GM18507 (cell line): ENCODE measurements around the gene BAG3.
"Not testable (repeated sequence)": the region's sequence is repeated elsewhere in the genome, so short reads cannot be mapped to it uniquely, and the experiment has no call there.

Source experiments
- DNase-seq: peaks from one replicate; pipeline ENCODE4 v3.0.0; 2011; ENCODE audit warnings: low read depth; ENCODE audit not compliant: insufficient read length; ENCODE audit errors: extremely low spot score
- FAIRE-seq: peaks from 2 replicates; lab custom pipeline; 2011; peaks lifted over from hg19 to GRCh38; lab: Jason Lieb, UNC

Gene BAG3

DNA sequence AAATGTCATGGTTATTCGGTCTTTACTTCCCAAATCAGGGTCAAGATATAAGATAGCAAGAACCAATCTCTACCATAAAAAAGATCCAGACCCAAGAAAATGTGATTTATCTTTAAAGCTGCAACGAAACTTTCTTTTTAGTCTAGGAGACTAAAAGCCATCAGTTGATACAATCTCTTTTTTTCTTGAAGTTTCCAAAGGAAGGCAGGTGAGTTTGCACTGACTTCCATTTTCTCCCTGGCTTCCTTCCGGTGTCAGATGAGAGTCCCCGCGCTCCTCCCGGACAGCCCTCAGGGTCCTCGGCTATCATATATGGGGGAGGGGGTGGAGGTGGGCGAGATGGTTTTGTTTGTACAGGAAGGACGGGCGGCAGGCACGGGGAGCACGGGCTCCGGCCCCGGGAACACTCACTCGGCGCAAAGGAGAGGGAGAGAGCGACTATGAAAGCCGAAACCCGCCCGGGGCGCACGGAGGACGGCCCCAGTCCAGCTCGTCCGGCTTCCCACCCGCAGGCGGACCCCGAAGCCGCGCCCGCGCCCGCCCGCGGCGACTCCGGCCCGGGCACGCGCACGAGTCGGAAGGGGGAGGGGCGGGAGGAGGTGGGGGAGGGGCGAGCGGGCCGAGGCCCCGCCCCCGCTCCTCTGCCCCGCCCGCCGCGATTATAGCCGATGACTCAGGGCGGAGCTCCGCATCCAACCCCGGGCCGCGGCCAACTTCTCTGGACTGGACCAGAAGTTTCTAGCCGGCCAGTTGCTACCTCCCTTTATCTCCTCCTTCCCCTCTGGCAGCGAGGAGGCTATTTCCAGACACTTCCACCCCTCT lies at the start of gene BAG3:
Gene BAG3 (plus strand): TSS at position 689 of the 822 bp plus-strand sequence. CDS start 296 bp downstream, outside the sequence.
- FAIRE-seq (peak; percentile 62), DNase-seq (peak; percentile 62)

DNA sequence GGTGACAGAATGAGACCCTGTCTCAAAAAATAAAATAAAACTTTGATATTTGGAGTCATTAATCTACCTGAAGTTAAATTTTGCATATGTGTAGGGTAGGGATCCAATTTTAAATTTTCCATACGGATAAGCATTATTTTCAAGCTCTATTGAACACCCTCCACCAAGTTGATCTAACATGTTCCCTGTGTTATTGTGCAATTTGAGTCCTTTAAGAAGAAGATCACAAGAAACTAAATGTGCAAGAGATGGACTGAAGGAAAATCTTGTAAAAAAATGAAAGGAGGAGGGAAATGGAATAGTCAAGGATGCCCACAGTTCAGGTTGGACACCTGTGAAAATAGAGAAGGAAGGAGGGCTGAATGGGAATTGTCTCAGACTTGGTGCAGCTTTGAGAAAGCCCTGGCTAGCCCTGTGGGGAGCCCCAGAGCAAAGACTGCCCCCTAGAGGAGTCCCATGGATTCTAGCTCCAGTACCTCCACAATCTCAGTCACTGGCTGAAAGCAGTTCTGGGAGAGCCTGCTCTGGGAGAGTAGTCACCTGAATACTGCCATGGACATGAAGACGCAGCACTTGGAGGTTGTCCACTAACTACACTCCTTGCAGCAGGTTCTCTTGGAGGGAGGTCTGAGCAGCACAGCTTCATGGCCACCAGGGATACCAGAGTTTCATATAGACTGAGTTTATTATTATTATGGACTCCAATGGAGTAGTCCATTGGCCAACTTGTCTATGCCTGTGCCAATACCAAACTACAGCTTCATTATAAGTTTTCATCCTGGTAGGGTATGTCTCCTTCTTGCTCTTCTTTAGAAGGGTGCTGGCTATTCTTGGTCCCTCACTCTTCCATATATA lies 48.7 kb upstream of the BAG3 start:
- FAIRE-seq: peak; percentile 12
- DNase-seq: no peak

DNA sequence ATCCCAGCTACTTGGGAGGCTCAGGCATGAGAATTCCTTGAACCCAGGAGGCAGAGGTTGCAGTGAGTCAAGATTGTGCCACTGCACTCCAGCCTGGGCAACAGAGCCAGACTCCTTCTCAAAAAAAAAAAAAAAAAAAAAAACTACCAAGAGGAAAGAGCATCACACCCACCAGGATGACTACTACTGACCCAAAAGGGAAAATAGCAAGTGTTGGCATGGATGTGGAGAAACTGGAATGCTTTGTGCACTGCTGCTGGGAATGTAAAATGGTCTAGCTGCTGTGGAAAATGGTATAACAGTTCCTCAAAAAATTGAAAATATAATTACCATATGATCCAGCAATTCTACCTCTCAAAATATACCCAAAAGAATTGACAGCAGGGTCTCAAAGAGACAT lies 46.7 kb upstream of the BAG3 start:
- no peak for FAIRE-seq
- no peak for DNase-seq

DNA sequence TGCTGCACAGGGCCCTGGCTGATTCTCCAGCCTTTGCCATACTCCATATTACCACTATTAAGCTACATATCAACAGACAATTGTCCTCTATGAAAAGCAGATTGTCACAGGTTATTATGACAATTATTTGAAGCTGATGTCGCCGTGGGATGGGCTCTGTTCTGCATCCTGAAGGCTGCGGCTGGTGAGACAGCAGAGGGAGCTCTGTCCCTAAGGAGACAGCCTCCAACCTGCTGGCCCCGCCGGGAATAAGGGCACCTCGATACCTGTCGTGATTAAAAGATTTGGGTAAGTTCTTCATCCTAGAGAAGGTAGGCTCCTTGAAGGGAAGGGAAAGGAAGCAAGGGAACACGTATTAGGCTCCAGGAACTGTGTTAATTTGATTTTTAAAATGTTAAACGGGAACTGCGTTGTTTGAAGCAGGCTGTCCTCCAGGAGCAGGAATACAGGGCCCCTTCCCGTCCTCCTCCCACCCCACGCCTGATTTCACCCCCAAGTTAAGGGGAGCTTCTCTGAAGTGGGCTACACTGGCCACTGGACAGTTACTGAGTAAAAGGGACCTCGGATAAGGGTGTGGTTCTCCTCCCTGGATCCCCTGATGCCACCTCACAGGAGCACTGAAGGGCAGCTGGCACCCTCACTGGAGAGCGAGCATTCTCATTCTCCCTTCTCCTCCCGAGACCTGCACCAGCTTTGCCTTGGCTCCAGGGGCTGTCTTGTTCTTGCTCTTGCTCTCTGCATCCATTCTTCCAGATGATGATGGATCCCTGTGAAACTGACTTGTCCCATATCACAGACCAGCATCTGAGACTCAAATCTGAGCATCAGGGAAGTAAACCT lies 42.6 kb upstream of the BAG3 start:
- no peak for FAIRE-seq
- DNase-seq: no peak

DNA sequence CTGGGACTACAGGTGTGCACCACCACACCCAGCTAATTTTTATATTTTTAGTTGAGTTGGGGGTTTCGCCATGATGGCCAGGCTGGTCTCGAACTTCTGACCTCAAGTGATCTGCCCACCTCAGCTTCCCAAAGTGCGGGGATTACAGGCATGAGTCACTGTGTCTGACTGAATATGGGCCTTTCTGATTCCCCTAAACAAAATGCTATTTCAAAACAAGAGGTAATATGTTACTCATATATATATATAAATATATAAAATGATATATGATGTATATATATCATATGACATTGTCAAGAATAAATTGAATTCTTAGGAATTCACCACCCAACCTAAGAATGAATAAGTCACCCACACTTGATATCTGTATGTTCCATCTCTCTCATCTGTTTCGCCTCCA lies 41.7 kb upstream of the BAG3 start:
- DNase-seq (no peak), FAIRE-seq (no peak)

DNA sequence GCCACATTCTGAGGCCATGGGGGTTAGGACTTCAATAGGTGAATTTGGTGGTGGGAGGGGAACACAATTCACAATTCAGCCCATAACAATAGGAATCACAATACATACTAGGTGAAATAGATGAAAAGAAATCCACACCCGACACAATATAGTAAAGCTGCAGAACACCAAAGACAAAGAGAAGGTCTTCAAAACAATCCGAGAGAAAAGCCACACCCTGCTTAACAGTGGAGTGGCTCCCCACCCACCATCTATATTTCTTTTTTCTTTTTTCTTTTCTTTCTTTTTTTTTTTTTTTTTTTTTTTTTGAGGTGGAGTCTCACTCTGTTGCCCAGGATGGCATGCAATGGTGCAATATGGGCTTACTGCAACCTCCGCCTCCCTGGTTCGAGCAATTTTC lies 39.7 kb upstream of the BAG3 start:
- DNase-seq (no peak), FAIRE-seq (no peak)

DNA sequence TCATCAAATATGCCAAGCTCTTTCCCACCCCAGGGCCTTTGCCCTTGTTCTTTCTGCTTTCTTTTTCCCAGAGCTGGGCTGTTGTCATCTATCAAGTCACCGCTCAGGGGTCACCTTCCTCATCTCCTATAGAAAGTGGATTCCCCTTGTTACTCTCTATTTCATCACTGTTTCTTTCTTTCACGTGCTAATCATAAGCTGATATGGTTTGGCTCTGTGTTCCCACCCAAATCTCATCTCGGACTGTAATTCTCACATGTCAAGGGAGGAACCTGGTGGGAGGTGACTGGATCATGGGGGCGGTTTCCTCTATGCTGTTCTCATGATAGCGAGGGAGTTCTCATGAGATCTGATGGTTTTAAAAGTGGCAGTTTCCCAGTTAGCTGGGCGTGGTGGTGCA lies 37.4 kb upstream of the BAG3 start:
- DNase-seq (no peak), FAIRE-seq (no peak)

DNA sequence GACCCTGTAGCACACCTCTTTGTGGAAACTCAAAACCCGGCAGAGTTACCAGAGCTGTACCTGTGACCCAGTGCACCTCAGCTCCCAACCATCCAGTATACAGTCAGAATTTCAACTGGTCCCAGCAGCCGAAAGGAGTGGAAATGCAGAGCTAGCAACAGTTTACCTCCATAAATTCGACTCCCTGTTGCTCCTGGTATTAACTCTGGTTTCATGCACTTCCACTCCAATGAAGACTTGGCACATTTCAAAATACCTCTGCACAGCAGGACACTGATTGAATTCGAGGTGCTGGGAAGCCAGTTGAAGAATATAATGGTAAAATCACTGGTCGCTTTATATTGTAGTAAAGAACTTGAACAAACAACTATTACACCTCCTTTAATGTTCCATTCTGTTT lies 36.5 kb upstream of the BAG3 start:
- DNase-seq (no peak), FAIRE-seq (no peak)

DNA sequence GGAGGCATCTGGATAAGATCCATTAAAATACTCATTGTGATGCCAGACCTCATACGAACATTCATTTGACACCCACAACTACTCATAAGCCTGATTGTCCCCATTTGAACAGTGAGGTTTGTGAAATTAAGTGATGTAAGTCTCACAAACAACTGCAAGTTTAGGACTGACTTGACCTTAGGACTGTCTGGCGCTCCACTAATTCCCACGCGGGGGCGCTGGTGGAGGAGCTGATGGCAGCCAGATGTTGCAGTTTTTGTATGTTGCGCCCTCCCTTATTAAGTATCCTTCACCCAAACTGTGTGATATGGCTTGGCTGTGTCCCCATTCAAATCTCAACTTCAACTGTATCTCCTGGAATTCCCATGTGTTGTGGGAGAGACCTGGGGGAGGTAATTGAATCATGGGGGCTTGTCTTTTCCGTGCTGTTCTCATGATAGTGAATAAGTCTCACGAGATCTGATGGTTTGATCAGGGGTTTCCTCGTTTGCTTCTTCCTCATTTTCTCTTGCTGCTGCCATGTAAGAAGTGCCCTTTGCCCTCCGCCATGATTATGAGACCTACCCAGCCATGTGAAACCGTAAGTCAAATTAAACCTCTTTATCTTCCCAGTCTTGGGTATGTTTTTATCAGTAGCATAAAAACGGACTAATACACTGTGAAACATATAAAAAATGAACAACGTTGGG lies 34.2 kb upstream of the BAG3 start:
- FAIRE-seq (no peak), DNase-seq (no peak)

DNA sequence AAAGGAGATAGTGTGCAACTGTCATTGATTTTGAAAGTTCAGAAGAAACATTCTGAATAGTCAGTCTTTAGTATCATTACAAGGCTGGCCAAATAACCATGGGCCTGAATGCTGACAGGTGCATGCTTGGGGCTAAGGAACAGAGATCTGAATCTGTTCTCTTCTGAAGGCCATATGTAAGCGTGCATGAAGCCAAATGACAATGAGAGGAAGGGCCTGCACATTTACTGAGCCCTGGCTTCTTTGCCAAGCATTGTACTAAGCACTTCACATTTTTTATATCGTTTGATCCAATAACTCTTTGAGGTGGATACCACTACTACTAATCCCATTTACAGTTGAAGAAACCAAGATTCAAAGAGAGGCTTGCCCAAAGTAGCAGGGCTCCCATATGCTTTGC lies 32.0 kb upstream of the BAG3 start:
- FAIRE-seq (no peak), DNase-seq (no peak)

DNA sequence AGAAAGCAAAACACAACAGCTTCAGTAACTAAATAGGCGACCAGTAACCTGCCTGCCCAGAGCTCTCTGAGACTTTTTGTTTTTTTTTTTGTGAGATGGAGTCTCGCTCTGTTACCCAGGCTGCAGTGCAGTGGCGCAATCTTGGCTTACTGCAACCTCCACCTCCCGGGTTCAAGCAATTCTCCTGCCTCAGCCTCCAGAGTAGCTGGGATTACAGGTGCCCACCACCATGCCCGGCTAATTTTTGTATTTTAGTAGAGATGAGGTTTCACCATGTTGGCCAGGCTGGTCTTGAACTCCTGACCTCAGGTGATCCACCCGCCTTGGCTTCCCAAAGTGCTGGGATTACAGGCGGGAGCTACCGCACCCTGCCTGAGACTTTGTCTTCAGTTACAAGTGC lies 31.4 kb upstream of the BAG3 start:
- FAIRE-seq, DNase-seq: not testable (repeated sequence)

DNA sequence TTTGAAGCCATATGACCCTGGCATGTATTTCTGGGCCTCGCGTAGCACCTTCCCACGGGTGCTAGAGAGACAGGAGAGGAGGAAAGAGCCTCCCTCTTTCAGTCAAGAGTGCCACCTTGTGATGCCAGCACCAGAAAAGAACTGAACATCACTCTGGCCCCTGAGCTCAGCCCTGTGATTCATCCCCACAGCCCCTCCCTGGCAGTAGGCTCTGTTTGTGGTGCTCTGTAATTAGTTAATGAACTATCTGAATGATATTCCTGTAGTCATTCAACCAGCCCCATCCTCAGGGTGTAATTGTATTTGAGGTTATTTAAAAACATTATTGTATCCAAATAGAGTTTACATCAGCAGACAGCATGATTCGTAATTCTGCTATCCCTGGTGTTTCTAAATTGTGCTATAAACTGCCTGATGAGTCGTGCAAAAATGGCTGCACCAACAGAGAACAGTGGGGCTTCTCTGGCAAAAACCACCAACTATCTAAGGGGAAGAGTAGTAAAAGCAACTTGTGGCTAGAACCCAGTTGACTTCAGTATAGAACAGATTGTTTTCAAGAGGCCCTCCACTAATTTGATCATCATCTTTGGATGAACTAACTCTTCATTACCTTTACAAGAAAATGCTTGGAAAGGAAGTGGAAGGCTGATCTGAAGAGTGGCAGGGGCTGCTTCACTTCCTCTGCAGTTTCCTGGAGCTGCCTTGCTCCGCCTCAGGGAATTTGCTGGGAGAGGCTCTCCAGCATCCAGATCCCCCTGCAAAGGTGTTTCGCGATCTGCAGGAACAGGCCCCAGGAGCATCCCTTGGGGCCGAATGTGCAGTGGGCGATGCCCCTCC lies 30.7 kb upstream of the BAG3 start:
- no peak for DNase-seq
- no peak for FAIRE-seq

DNA sequence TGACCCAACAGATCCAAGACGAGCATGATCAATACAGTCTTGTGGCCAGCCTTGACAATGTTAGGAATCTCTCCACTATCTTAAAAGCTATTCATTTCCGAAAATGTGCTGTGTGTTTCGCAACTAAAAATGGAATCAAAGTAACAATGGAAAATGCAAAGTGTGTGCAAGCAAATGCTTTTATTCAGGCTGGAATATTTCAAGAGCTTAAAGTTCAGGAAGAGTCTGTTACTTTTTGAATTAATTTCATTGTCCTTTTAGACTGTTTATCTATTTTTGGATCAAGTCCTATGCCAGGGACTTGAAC lies 30.1 kb upstream of the BAG3 start:
- no peak for DNase-seq
- no peak for FAIRE-seq

DNA sequence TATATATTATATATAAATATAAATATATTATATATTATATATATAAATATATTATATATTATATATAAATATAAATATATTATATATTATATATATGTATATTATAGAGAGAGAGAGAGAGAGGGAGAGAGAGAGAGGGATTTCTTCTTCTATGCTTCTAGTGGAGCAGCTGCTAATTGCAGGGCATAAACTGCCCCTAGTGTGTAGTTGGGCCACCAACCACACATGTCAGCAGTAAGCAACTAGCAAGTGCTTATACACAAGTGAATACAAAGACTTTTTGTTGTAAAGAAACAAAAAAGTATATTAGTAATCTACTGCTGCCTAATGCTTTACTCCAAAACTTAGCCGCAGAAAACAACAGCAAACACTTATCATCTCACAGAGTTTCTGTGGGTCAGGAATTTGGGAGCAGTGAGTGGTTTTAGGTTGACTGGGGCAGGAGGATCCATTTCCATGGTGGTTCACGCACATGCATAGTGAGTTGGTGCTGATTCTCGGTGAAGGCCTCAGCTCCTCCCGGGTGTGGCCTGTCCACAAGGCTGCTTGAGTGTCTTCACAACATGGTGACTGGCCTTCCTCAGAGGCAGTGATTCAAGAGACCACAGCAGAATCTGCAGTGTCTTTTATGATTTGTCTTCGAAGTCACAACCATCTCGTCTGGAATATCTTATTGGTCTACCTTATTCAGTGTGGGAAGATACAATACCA lies 25.5 kb upstream of the BAG3 start:
- DNase-seq (no peak), FAIRE-seq (no peak)

DNA sequence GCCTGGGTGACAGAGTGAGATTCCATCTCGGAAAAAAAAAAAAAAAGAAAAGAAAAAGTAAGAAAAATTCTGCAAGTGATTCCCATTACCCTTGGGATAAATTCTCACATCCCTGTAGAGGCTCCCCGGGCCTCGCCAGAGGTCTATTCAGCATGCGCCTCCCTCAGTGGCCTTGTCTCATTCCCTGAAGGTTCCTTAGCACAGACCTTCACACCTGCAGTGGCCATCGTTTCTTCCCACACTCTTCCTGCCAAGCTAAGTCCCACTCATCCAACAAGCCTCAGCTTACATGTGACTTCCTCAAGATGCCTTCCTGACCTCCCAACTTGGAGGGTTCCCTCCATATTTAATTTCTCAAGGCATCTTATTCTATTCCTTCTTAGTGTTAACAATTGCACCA lies 20.9 kb upstream of the BAG3 start:
- FAIRE-seq (no peak), DNase-seq (no peak)

DNA sequence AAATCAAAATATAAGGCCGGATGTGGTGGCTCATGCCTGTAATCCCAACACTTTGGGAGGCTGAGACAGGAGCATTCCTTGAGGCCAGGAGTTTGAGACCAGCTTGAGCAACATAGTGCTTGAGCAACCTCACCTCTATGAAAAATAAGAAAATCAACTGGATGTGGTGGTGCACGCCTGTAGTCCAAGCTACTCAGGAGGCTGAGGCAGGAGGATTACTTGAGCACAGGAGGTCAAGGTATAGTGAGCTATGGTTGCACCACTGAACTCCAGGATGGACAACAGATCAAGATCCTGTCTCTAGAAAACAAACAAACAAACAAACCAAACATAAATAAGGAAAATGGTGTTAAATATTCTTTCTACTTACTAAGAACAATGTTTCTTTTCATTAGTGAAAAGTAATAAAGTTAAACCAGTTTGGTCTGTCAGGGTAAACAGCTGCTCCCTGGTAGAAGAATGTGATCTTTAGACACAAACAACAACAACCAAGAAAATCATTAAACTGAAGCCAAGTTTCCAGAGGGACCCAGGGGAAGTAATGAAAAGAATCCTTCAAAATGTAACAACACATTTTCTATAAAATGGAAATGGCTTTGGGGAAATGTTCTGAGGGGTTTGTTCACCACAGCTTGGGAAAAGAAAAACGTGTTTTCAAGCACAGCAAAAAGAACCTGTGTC lies 17.5 kb upstream of the BAG3 start:
- DNase-seq (no peak), FAIRE-seq (no peak)

DNA sequence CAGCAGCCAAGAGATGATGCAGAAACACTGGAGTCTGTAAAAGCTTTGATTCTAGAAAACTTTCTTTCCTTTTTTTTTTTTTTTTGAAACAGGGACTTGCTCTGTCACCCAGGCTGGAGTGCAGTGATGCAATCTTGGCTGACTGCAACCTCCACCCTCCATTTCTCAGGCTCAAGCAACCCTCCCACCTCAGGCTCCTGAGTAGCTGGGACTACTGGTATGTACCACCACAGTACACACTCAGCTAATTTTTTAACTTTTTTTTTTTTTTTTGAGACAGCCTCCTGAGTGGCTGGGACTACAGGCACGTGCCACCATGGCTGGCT lies 17.0 kb upstream of the BAG3 start:
- FAIRE-seq: no peak
- no peak for DNase-seq

DNA sequence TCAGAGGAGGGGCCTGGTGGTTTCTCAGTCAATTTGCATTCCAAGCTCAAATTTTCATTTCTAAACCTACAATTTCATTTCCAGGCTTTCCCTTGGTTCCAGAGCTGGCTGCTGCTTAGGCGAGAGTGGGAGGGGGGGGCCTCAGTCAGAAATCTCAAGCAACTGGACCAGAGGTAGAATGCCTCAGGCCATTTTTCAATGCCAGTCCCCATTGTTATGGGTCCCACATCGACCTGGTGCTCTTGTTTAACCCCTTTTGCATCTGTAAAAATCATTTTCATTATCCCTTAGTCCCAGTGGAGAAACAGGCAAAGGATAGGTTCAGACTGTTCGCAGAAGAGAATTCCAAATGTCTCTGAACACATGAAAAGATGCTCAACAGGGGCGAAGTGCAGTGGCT lies 13.5 kb upstream of the BAG3 start:
- no peak for FAIRE-seq

More for the DNA sequence above, 13.5 kb upstream of the BAG3 start:
- no peak for DNase-seq
